NCI-H2029 (cell line): Measurements from ENCODE around the gene CC2D1A.

Source experiments
- DNase-seq: peaks from one replicate; lab custom pipeline; 2025; lab: John Stamatoyannopoulos, UW

CC2D1A gene

GRCh38 chr19:13905634-13906520 is at the start of gene CC2D1A, which contains the start of gene BRME1:
CC2D1A (plus strand) TSS chr19:13906201; CDS start chr19:13906442, 241 bp downstream.
BRME1 (minus strand) TSS chr19:13906117; CDS start chr19:13904892, 1,225 bp downstream.
- DNase-seq: peak; percentile 92

GRCh38 chr19:13856497-13856896 is 49.5 kb upstream of the CC2D1A start:
- no peak for DNase-seq

GRCh38 chr19:13859361-13859880 is 46.6 kb upstream of the CC2D1A start:
- no peak for DNase-seq

GRCh38 chr19:13860679-13861391 is 45.2 kb upstream of the CC2D1A start:
- DNase-seq: no peak

GRCh38 chr19:13861392-13861713 is 44.6 kb upstream of the CC2D1A start:
- no peak for DNase-seq

GRCh38 chr19:13861714-13862531 is 44.1 kb upstream of the CC2D1A start:
- peak; percentile 70 for DNase-seq

- DNase-seq: no peak
Observed at GRCh38 chr19:13864046-13864666, 41.8 kb upstream of the CC2D1A start.

- DNase-seq: no peak
Observed at GRCh38 chr19:13864667-13865570, 41.1 kb upstream of the CC2D1A start.

GRCh38 chr19:13865571-13866462 is 40.2 kb upstream of the CC2D1A start:
- DNase-seq: no peak

GRCh38 chr19:13866463-13867046 is 39.4 kb upstream of the CC2D1A start:
- DNase-seq: no peak

GRCh38 chr19:13868663-13869062 is 37.3 kb upstream of the CC2D1A start:
- DNase-seq: no peak

- no peak for DNase-seq
Observed at GRCh38 chr19:13869281-13869680, 36.7 kb upstream of the CC2D1A start.

GRCh38 chr19:13870873-13871272 is 35.1 kb upstream of the CC2D1A start:
- no peak for DNase-seq

GRCh38 chr19:13872339-13872694 is 33.7 kb upstream of the CC2D1A start:
- DNase-seq: no peak

GRCh38 chr19:13872695-13873389 is 33.2 kb upstream of the CC2D1A start:
- no peak for DNase-seq

- no peak for DNase-seq
Observed at GRCh38 chr19:13873834-13874515, 32.0 kb upstream of the CC2D1A start.

GRCh38 chr19:13875824-13876223 is 30.2 kb upstream of the CC2D1A start:
- no peak for DNase-seq

GRCh38 chr19:13876834-13877233 is 29.2 kb upstream of the CC2D1A start, which contains the start of gene NANOS3:
NANOS3 (plus strand) TSS chr19:13877134; CDS start chr19:13877249, 115 bp downstream.
- DNase-seq: no peak
